Osteocyte (in vitro differentiated cells): Measurements from ENCODE around the gene HIVEP3. TPM values are rescaled to one million over a fixed set of nuclear protein-coding genes. Genes with fewer than 3 reads are reported as not detected.
A peak's percentile ranks its signal among the peaks of the same experiment; 100 is the strongest.

Experiments
- DNase-seq: peaks from one replicate; pipeline ENCODE4 v3.0.0; 2021; ENCODE audit warnings: mixed read lengths; ENCODE audit not compliant: unreplicated experiment; ENCODE audit errors: extremely low spot score
- H3K27ac Mint-ChIP-seq: one replicate; pipeline ENCODE4 v1.8.0; 2021; ENCODE audit warnings: mild to moderate bottlenecking, mixed read lengths; ENCODE audit not compliant: unreplicated experiment
- H3K27me3 Mint-ChIP-seq: one replicate; pipeline ENCODE4 v1.8.0; 2021; ENCODE audit warnings: mixed read lengths; ENCODE audit not compliant: unreplicated experiment
- H3K36me3 Mint-ChIP-seq: one replicate; pipeline ENCODE4 v1.8.0; 2021; ENCODE audit warnings: mixed read lengths; ENCODE audit not compliant: unreplicated experiment
- H3K4me1 Mint-ChIP-seq: one replicate; pipeline ENCODE4 v1.8.0; 2021; ENCODE audit warnings: mixed read lengths; ENCODE audit not compliant: unreplicated experiment
- H3K4me3 Mint-ChIP-seq: one replicate; pipeline ENCODE4 v1.8.0; 2021; ENCODE audit warnings: mild to moderate bottlenecking, moderate library complexity, mixed read lengths; ENCODE audit not compliant: unreplicated experiment
- H3K9me3 Mint-ChIP-seq: one replicate; pipeline ENCODE4 v1.8.0; 2021; ENCODE audit warnings: mixed read lengths; ENCODE audit not compliant: unreplicated experiment
- CTCF ChIP-seq: fragments of 200-600 bp; sonication (generic); IDR thresholded peaks from 2 replicates; pipeline ENCODE4 v1.5.0; 2021; ENCODE audit warnings: antibody characterized with exemption, mild to moderate bottlenecking, moderate library complexity
- total RNA-seq: library from RNA; stranded (reverse); gene quantifications from 2 replicates; pipeline ENCODE4 v1.2.1, GENCODE V29; 2021

Gene HIVEP3
- total RNA-seq, 1 donor from 2014 or later, result 0.97 TPM

GRCh38 chr1:41590331-41590730, 328.4 kb downstream of the HIVEP3 start:
- H3K9me3 Mint-ChIP-seq, result peaks cover 5% of the 10 kb centered on the region
- no peaks in the 10 kb centered on the region for H3K36me3 Mint-ChIP-seq
- H3K27me3 Mint-ChIP-seq, result no peaks in the 10 kb centered on the region
- peak; percentile 49 for DNase-seq
- H3K27ac Mint-ChIP-seq, result no peak overlapping the region
- no peak for TF ChIP-seq CTCF
- H3K4me1 Mint-ChIP-seq, result no peaks in the 10 kb centered on the region
- H3K4me3 Mint-ChIP-seq, result no peak overlapping the region

DNA sequence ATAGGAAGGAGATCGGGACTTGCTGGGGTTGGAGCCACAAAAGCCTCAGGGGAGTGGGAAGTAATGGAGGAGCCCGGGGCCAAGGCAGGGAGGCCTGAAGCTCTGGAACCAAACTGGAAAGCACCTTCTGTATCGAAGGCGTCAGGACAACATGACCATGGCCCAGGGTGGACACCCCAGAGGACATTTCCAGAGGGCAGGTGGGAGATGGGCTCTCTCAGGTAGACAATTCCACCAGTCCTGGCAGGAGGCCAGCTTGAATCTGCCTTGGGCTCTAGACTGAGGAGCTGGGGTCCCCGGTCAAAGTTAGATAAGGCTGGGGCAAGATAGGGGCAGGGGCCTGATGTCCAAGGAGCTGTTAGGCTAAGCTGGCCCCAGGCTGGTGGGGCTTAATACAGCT, 329.3 kb downstream of the HIVEP3 start:
- no peak for TF ChIP-seq CTCF
- no peaks in the 10 kb centered on the region for H3K27me3 Mint-ChIP-seq

GRCh38 chr1:41588334-41588875, 330.3 kb downstream of the HIVEP3 start:
- no peak for TF ChIP-seq CTCF
- H3K9me3 Mint-ChIP-seq, result peaks cover 5% of the 10 kb centered on the region
- no peak overlapping the region for H3K27ac Mint-ChIP-seq
- no peaks in the 10 kb centered on the region for H3K36me3 Mint-ChIP-seq
- H3K4me1 Mint-ChIP-seq, result no peaks in the 10 kb centered on the region
- H3K27me3 Mint-ChIP-seq, result no peaks in the 10 kb centered on the region
- peak; percentile 76 for DNase-seq
- H3K4me3 Mint-ChIP-seq, result no peak overlapping the region

More for the DNA sequence above, 329.3 kb downstream of the HIVEP3 start:
- H3K27ac Mint-ChIP-seq, result no peak overlapping the region
- H3K36me3 Mint-ChIP-seq, result no peaks in the 10 kb centered on the region
- peak; percentile 76 for DNase-seq
- no peaks in the 10 kb centered on the region for H3K4me1 Mint-ChIP-seq
- peaks cover 5% of the 10 kb centered on the region for H3K9me3 Mint-ChIP-seq
- no peak overlapping the region for H3K4me3 Mint-ChIP-seq

DNA sequence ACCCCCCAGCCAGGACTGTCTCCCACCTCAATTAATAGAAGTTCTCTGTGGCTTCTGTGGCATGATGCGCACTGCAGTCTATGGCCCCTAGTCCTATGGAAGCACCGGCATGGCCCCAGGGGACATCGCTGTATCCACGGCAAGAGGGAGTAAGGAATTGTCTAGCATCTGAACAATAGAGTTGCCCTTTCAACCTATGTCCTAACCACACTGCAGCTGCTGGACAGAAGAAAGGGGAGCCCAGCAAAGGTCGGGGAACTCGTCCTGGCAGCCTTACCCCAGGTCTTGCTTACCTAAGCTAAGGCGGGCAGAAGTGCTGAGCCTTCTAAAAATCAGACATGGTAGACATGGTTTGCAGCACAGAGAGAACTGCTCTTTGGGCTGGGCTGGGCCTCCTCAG, 330.9 kb downstream of the HIVEP3 start:
- TF ChIP-seq CTCF, result no peak
- H3K4me3 Mint-ChIP-seq, result no peak overlapping the region
- peaks cover 5% of the 10 kb centered on the region for H3K9me3 Mint-ChIP-seq
- H3K27me3 Mint-ChIP-seq, result no peaks in the 10 kb centered on the region
- no peaks in the 10 kb centered on the region for H3K36me3 Mint-ChIP-seq
- H3K4me1 Mint-ChIP-seq, result no peaks in the 10 kb centered on the region
- H3K27ac Mint-ChIP-seq, result no peak overlapping the region
- peak; percentile 67 for DNase-seq

DNA sequence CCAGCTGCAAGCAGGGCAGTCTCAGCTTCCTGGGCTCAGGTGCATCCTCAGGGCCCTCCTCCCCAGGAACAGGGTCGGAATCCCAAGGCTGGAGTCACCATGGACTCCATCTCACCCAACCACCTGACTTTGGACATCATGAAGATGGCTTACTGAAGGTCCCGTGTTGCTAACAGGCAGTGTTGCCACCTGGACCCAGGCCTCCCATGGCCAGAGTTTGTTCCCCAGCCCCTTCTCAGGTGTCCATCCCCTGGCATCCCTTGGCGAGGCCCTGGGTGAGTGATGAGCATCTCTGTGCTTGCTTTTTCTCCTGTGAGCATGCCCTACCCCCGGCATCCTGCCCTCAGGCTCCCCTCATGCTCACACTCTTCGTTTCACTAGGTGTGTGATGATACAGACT, 332.5 kb downstream of the HIVEP3 start:
- Mint-ChIP-seq H3K4me1 (no peaks in the 10 kb centered on the region), H3K4me3 (no peak overlapping the region), H3K9me3 (peaks cover 5% of the 10 kb centered on the region), H3K27me3 (no peaks in the 10 kb centered on the region), H3K27ac (no peak overlapping the region), H3K36me3 (no peaks in the 10 kb centered on the region)
- DNase-seq, result peak; percentile 68
- no peak for TF ChIP-seq CTCF
